ENCODE results near the gene POF1B. TPM values are rescaled to one million over a fixed set of nuclear protein-coding genes. Genes with fewer than 3 reads are reported as not detected.

The POF1B gene
- total RNA-seq (0.20 TPM in 1 of 2 replicates, not detected in the other), polyA plus RNA-seq (not detected in 2 replicates), polyA minus RNA-seq (not detected in 2 replicates), Bru-seq, nascent RNA (percentile 15 among the genes with signal in this experiment), BruChase-seq, experiment 1, labeled RNA remaining after a 6-hour chase (percentile 1 among the genes with signal in this experiment), BruChase-seq, experiment 2, labeled RNA remaining after a 2-hour chase (percentile 9 among the genes with signal in this experiment)
- not detected in 2 replicates for polyA plus RNA-seq (2011; cell fraction: cytosol; rRNA removed)
- polyA plus RNA-seq (2011; cell fraction: nucleus; rRNA removed): not detected in 2 replicates
- not detected in 2 replicates for polyA plus RNA-seq (2012)
- polyA minus RNA-seq (2011; cell fraction: cytosol; rRNA and poly(A)+ RNA removed): not detected
- not detected in 2 replicates for polyA minus RNA-seq (2011; cell fraction: nucleus; rRNA and poly(A)+ RNA removed)
- long read RNA-seq: 0 reads

- Histone ChIP-seq H3K27ac (ENCODE audit: insufficient read depth, low read depth, low read length) (no peak within 1 kb of the TSS), H3K9me3 (replicated peaks; ENCODE audit: control insufficient read depth, insufficient read depth, low read length) (no peaks in the 10 kb centered on the region), H3K9me1 (replicated peaks; ENCODE audit: control insufficient read depth, extremely low read depth, insufficient read depth, low read length) (no peaks in the 10 kb centered on the region), H3K4me3 (replicated peaks in 1 of 3; ENCODE audit: insufficient read depth in 1 of 3, low read depth in 1 of 3, low read length in 3 of 3) (no peak within 1 kb of the TSS), H3K36me3 (ENCODE audit: control insufficient read depth in 2 of 2, extremely low read depth in 1 of 2, insufficient read depth in 2 of 2, low read length in 2 of 2) (no peaks in the 10 kb centered on the region), H3K4me1 (ENCODE audit: control insufficient read depth, extremely low read depth, insufficient read depth, low read length) (no peaks in the 10 kb centered on the region), H3K79me2 (ENCODE audit: control insufficient read depth, insufficient read depth, low read length) (no peaks in the 10 kb centered on the region), H3K4me2 (ENCODE audit: insufficient read depth, low read length) (no peak within 1 kb of the TSS), H3K27me3 (ENCODE audit: control insufficient read depth in 2 of 2, insufficient read depth in 2 of 2, low read length in 2 of 2) (no peaks in the 10 kb centered on the region), H2AFZ (ENCODE audit: low read depth, low read length) (no peak within 1 kb of the TSS), H4K20me1 (replicated peaks; ENCODE audit: control insufficient read depth, extremely low read depth, insufficient read depth, low read length) (no peaks in the 10 kb centered on the region), H3K9ac (replicated peaks; ENCODE audit: extremely low read depth, insufficient read depth, low read length) (no peak within 1 kb of the TSS)
- DNase-seq (ENCODE audit: low read depth, low spot score) (no peak), FAIRE-seq (no peak)
- intact Hi-C loops (cut with micrococcal nuclease) (no loop called here), dilution Hi-C loops (cut with MboI; ENCODE audit: extremely low pct_ligation_motif_present, low sequenced_read_pairs) (no loop called here)
- CTCF ChIA-PET: no interaction called here
- BruUV-seq (replicated peaks): no TSS peak
- TF ChIP-seq GATA2 (IDR thresholded peaks at IDR 0.05; ENCODE audit: insufficient read depth, insufficient read length, low read depth, low read length) (no peak), EZH2 (IDR thresholded peaks at IDR 0.05; ENCODE audit: borderline replicate concordance, low read depth, low read length, severe bottlenecking) (no peak), CTCF (IDR thresholded peaks at IDR 0.05; ENCODE audit: extremely low read depth in 1 of 2, insufficient read depth in 1 of 2, low read depth in 1 of 2, low read length in 2 of 2) (no peak), FOS (IDR thresholded peaks at IDR 0.05; ENCODE audit: borderline replicate concordance, insufficient read depth, low read length) (no peak), JUN (IDR thresholded peaks at IDR 0.05; ENCODE audit: borderline replicate concordance, insufficient read depth, insufficient read length, low read depth) (no peak), MYC (IDR thresholded peaks at IDR 0.05; ENCODE audit: low read depth, low read length) (no peak)
- POLR2A ChIA-PET: no interaction called here
Measured at GRCh38 chrX:85379174-85379907, at the start of gene POF1B. POF1B (minus strand) TSS chrX:85379665; CDS start chrX:85379454, 211 bp downstream.

All from endothelial cell of umbilical vein (primary cell).